Measurements from ENCODE around the gene NAA50.
A peak's percentile ranks its signal among the peaks of the same experiment; 100 is the strongest.

Gene NAA50

GRCh38 chr3:113741086-113741485 lies 5.0 kb downstream of the NAA50 start:
- no peak for DNase-seq

- DNase-seq, result no peak
These were observed 9.4 kb downstream of the NAA50 start for GRCh38 chr3:113736548-113737089.

- DNase-seq, result no peak
These were observed 14.4 kb downstream of the NAA50 start for GRCh38 chr3:113731694-113732093.

GRCh38 chr3:113730550-113730949 lies 15.5 kb downstream of the NAA50 start:
- DNase-seq, result no peak

GRCh38 chr3:113728661-113729060 lies 17.4 kb downstream of the NAA50 start:
- no peak for DNase-seq

- no peak for DNase-seq
These were observed 24.4 kb downstream of the NAA50 start for GRCh38 chr3:113721636-113722035.

GRCh38 chr3:113719758-113720157 lies 26.3 kb downstream of the NAA50 start:
- no peak for DNase-seq

GRCh38 chr3:113719294-113719693 lies 26.8 kb downstream of the NAA50 start:
- no peak for DNase-seq

GRCh38 chr3:113717818-113718217 lies 28.2 kb downstream of the NAA50 start:
- no peak for DNase-seq

- DNase-seq, result no peak
These were observed 28.7 kb downstream of the NAA50 start for GRCh38 chr3:113717308-113717707.

- DNase-seq, result no peak
These were observed 31.3 kb downstream of the NAA50 start for GRCh38 chr3:113714702-113715101.

- no peak for DNase-seq
These were observed 33.9 kb downstream of the NAA50 start for GRCh38 chr3:113712129-113712528.

- DNase-seq, result no peak
These were observed 38.2 kb downstream of the NAA50 start for GRCh38 chr3:113707835-113708234.

GRCh38 chr3:113698956-113699355 lies 47.1 kb downstream of the NAA50 start:
- DNase-seq, result no peak

- no peak for DNase-seq
These were observed 47.8 kb downstream of the NAA50 start for GRCh38 chr3:113698213-113698742.

- no peak for DNase-seq
These were observed 48.5 kb downstream of the NAA50 start for GRCh38 chr3:113697500-113698090.

- peak; percentile 99 for DNase-seq
These were observed 49.2 kb downstream of the NAA50 start for GRCh38 chr3:113696658-113697499.

- DNase-seq, result peak; percentile 82
These were observed 50.0 kb downstream of the NAA50 start, which contains the start of gene USF3 for GRCh38 chr3:113695786-113696645. USF3 (minus strand) TSS chr3:113696642; CDS start chr3:113674878, 21,764 bp downstream.

- DNase-seq, result no peak
These were observed 50.6 kb downstream of the NAA50 start for GRCh38 chr3:113695431-113695785.

GRCh38 chr3:113690482-113690881 lies 55.6 kb downstream of the NAA50 start:
- DNase-seq, result no peak

- DNase-seq, result no peak
These were observed 59.9 kb downstream of the NAA50 start for GRCh38 chr3:113685956-113686721.

GRCh38 chr3:113685124-113685523 lies 60.9 kb downstream of the NAA50 start:
- DNase-seq, result no peak
